BE2C (cell line): ENCODE measurements around the gene PRUNE1.

ENCODE experiments used
- DNase-seq: peaks from one replicate; pipeline ENCODE4 v3.0.0-alpha.2; 2020
- H3K27me3 ChIP-seq: fragments of 250-450 bp; sonication (Bioruptor Pico); 2 replicates; pipeline ENCODE4 v1.5.1; 2020; ENCODE audit warnings: mild to moderate bottlenecking
- H3K36me3 ChIP-seq: fragments of 250-450 bp; sonication (Bioruptor Pico); 2 replicates; pipeline ENCODE4 v1.5.1; 2020; ENCODE audit warnings: mild to moderate bottlenecking
- H3K4me1 ChIP-seq: fragments of 250-450 bp; sonication (Bioruptor Pico); 2 replicates; pipeline ENCODE4 v1.5.1; 2020
- H3K4me3 ChIP-seq: 2 replicates; pipeline ENCODE4 v1.5.1; 2011; ENCODE audit warnings: low read depth, low read length
- H3K9me3 ChIP-seq: fragments of 250-450 bp; sonication (Bioruptor Pico); 2 replicates; pipeline ENCODE4 v1.5.1; 2020
- CTCF ChIP-seq: IDR thresholded peaks from 2 replicates; pipeline ENCODE4 v1.5.1; 2012; ENCODE audit warnings: mild to moderate bottlenecking, low read depth, low read length

The PRUNE1 gene

DNA sequence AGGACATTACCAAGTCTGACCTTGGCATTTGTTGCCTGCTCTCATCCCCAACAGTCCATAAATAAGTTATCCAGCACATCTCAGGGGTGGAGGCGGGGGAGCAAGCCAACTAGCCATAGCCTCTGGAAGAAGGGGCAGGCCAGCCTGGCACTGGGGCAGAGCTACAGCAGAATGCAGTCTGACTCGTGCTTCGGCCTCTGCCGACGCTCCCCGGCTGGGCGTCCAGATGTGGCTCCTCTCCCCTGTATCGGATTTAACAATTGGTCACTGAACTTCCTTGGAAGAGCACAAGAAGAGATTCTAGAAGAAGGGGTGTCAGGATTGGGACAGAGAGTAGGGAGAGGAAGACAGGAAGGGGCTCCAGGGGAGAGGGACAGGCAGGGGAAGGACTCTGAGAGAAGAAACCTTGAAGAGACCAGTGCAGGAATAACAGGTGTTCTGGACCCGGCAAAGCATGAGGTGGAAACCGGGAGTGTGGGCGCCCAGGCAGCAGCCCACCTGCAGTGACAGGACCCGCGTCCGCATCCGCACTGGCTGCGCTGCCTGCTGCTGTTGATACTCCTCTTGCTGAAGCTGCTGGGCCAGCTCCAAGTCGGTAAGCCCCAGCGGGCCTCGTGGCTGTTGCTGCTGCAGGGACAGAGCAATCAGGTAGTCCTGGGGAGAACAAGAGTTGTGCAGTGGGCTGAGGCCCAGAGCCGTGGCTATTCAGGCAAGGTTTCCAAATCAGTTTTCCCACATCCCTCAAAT, 10.9 kb upstream of the PRUNE1 start:
- Histone ChIP-seq H3K9me3 (no peaks in the 10 kb centered on the region), H3K4me1 (no peaks in the 10 kb centered on the region; the same call in 1 of the 2 replicates), H3K4me3 (no peak overlapping the region), H3K36me3 (no peaks in the 10 kb centered on the region; the same call in none of the 2 replicates), H3K27me3 (no peaks in the 10 kb centered on the region)
- no peak for DNase-seq
- TF ChIP-seq CTCF: no peak

GRCh38 chr1:150997949-150998348, 10.3 kb upstream of the PRUNE1 start:
- Histone ChIP-seq H3K36me3 (no peaks in the 10 kb centered on the region; the same call in none of the 2 replicates), H3K4me1 (no peaks in the 10 kb centered on the region; the same call in 1 of the 2 replicates), H3K4me3 (no peak overlapping the region), H3K27me3 (no peaks in the 10 kb centered on the region), H3K9me3 (no peaks in the 10 kb centered on the region)
- DNase-seq: no peak
- no peak for TF ChIP-seq CTCF

GRCh38 chr1:150999051-150999674, 9.1 kb upstream of the PRUNE1 start:
- no peaks in the 10 kb centered on the region; the same call in none of the 2 replicates for H3K36me3 ChIP-seq
- TF ChIP-seq CTCF: no peak
- DNase-seq: no peak

DNA sequence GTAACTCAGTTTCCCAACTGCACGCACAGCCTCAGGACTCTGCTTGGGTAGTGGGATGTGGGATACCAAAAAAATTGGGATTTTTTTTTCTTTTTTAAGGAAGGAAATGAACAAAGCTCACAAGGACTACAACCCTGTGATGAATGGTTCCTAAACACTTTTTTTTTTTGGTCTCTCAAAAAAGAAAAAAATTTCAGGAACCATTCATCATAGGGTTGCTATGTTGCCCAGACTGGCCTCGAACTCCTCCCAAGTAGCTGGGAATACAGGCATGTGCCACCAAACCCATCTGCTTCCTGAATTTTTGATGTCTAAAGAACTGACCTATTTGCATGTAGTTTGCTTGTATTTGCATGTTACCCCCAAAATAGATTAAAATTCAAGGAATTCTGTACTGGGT, 8.3 kb upstream of the PRUNE1 start:
- no peaks in the 10 kb centered on the region for H3K9me3 ChIP-seq
- no peaks in the 10 kb centered on the region for H3K27me3 ChIP-seq
- H3K4me3 ChIP-seq: no peak overlapping the region
- no peaks in the 10 kb centered on the region; the same call in 1 of the 2 replicates for H3K4me1 ChIP-seq
- DNase-seq: no peak
- no peak for TF ChIP-seq CTCF
- no peaks in the 10 kb centered on the region; the same call in none of the 2 replicates for H3K36me3 ChIP-seq

More at GRCh38 chr1:150999051-150999674, 9.1 kb upstream of the PRUNE1 start:
- H3K27me3 ChIP-seq: no peaks in the 10 kb centered on the region
- H3K4me1 ChIP-seq: no peaks in the 10 kb centered on the region; the same call in 1 of the 2 replicates
- H3K9me3 ChIP-seq: no peaks in the 10 kb centered on the region
- H3K4me3 ChIP-seq: no peak overlapping the region

- H3K36me3 ChIP-seq: no peaks in the 10 kb centered on the region; the same call in none of the 2 replicates
- H3K4me1 ChIP-seq: no peaks in the 10 kb centered on the region; the same call in 1 of the 2 replicates
- no peak overlapping the region for H3K4me3 ChIP-seq
- TF ChIP-seq CTCF: no peak
- no peaks in the 10 kb centered on the region for H3K27me3 ChIP-seq
- H3K9me3 ChIP-seq: no peaks in the 10 kb centered on the region
- DNase-seq: no peak
Observed at GRCh38 chr1:151000408-151000807, 7.8 kb upstream of the PRUNE1 start.

- no peak for TF ChIP-seq CTCF
- no peaks in the 10 kb centered on the region; the same call in none of the 2 replicates for H3K36me3 ChIP-seq
- H3K9me3 ChIP-seq: no peaks in the 10 kb centered on the region
- no peak overlapping the region for H3K4me3 ChIP-seq
- H3K27me3 ChIP-seq: no peaks in the 10 kb centered on the region
- H3K4me1 ChIP-seq: no peaks in the 10 kb centered on the region
- no peak for DNase-seq
Observed at GRCh38 chr1:151001602-151002001, 6.6 kb upstream of the PRUNE1 start.
